Body of pancreas (tissue), 4 donors: ENCODE measurements around the gene MSTN. TPM values are rescaled to one million over a fixed set of nuclear protein-coding genes. Genes with fewer than 3 reads are reported as not detected.

Experiments
- ATAC-seq: fragments of 150-250 bp; one replicate; pipeline ENCODE4 v1.9.1; 2016
- DNase-seq, 4 donors: peaks; one replicate each; pipeline ENCODE4 v3.0.0-alpha.2; 2019
- H3K27ac ChIP-seq, 4 donors: fragments of 200-600 bp; sonication (generic); 1 replicate in 3 of 4; 2 replicates in 1 of 4; pipeline versions ENCODE4 v1.5.1 to v1.6.1; 2016 to 2019; ENCODE audit warnings: mild to moderate bottlenecking in 1 of 4, mixed read lengths in 1 of 4, moderate library complexity in 1 of 4
- H3K27me3 ChIP-seq, 2 donors: fragments of 200-600 bp; sonication (generic); one replicate each; pipeline ENCODE4 v1.6.0; 2016; ENCODE audit warnings: mild to moderate bottlenecking in 1 of 2
- H3K36me3 ChIP-seq, 2 donors: fragments of 200-600 bp; sonication (generic); replicated peaks in 1 of 2; 2 replicates each; pipeline ENCODE4 v1.5.1; 2016; ENCODE audit warnings: low read depth in 2 of 2; ENCODE audit not compliant: insufficient read depth in 1 of 2
- H3K4me1 ChIP-seq: fragments of 200-600 bp; sonication (generic); one replicate; pipeline ENCODE4 v1.6.0; 2016
- H3K4me3 ChIP-seq, 2 donors: fragments of 200-600 bp; sonication (generic); 1 replicate in 1 of 2; 2 replicates in 1 of 2; pipeline ENCODE4 v1.5.1; 2016 to 2019
- H3K9me3 ChIP-seq, 3 donors: fragments of 200-600 bp; sonication (generic); 1 replicate in 2 of 3; 2 replicates in 1 of 3; pipeline ENCODE4 v1.5.1; 2016
- POLR2A ChIP-seq, 3 donors: fragments of 450-650 bp; IDR thresholded peaks; one replicate each; pipeline ENCODE4 v1.6.1; 2016; ENCODE audit warnings: antibody characterized with exemption in 3 of 3, mild to moderate bottlenecking in 2 of 3
- WGBS, 2 donors: methylation state at CpG; one replicate each; pipeline ENCODE4 v1.1.5; 2017; 5-methylcytosine and 5-hydroxymethylcytosine counted together
- intact Hi-C: fragments of 100-400 bp; cut with DNase I; formaldehyde crosslinking; loops from one replicate; pipeline ENCODE4 v1.15.1; 2023
- total RNA-seq, 2 donors: library from RNA; depleted of rRNA; stranded (reverse); fragments of >200 nt; gene quantifications; one replicate each; pipeline ENCODE4 v1.1.0, GENCODE V29; 2016
- TF ChIP-seq, protein P1 (sequence below), 7 experiments: fragments of 450-650 bp in 4 of 7; fragments of 200-600 bp in 3 of 7; sonication (generic) in 3 of 7; IDR thresholded peaks; one replicate each; pipeline ENCODE4 v1.5.1; 2016 to 2019; ENCODE audit warnings: antibody characterized with exemption in 7 of 7

MSTN gene
- total RNA-seq, result not detected

DNA sequence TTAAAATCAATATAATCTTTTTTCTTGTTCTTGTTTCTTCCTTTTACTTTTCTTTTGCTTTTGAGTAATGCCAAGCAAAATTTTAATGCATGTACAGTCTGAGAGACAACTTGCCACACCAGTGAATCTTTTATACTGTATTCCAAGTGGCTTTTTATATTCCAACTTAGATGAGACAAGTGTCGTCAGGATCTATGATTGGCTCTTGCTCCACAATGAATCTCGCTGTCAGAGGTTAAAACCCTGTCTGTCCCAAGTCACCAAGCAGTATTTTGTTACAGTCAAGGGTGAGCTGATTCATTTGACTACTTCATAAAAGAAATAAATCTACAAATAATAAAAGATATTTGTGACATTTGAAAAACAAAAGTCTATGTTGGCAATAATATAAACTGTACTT lies at the start of gene MSTN:
Gene MSTN, minus strand, starts transcription at position 129 of the 400 bp plus-strand sequence. CDS start 133 bp downstream, outside the sequence.
- no peaks in the 10 kb centered on the region for H3K9me3 ChIP-seq
- no peaks in the 10 kb centered on the region for H3K27me3 ChIP-seq
- no peaks in the 10 kb centered on the region for H3K36me3 ChIP-seq
- no peak for ATAC-seq
- no peak for TF ChIP-seq POLR2A (IDR thresholded peaks at IDR 0.05)
- TF ChIP-seq, protein P1, sequence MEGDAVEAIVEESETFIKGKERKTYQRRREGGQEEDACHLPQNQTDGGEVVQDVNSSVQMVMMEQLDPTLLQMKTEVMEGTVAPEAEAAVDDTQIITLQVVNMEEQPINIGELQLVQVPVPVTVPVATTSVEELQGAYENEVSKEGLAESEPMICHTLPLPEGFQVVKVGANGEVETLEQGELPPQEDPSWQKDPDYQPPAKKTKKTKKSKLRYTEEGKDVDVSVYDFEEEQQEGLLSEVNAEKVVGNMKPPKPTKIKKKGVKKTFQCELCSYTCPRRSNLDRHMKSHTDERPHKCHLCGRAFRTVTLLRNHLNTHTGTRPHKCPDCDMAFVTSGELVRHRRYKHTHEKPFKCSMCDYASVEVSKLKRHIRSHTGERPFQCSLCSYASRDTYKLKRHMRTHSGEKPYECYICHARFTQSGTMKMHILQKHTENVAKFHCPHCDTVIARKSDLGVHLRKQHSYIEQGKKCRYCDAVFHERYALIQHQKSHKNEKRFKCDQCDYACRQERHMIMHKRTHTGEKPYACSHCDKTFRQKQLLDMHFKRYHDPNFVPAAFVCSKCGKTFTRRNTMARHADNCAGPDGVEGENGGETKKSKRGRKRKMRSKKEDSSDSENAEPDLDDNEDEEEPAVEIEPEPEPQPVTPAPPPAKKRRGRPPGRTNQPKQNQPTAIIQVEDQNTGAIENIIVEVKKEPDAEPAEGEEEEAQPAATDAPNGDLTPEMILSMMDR (IDR thresholded peaks at IDR 0.05), result no peak
- no peaks in the 10 kb centered on the region for H3K4me1 ChIP-seq
- 82 to 84% methylated on average over 2 of the region's 2 CpGs for WGBS, 2 donors
- intact Hi-C loops, result no loop called here
- DNase-seq, result no peak
- H3K27ac ChIP-seq, result no peak within 1 kb of the TSS
- no peak within 1 kb of the TSS for H3K4me3 ChIP-seq

DNA sequence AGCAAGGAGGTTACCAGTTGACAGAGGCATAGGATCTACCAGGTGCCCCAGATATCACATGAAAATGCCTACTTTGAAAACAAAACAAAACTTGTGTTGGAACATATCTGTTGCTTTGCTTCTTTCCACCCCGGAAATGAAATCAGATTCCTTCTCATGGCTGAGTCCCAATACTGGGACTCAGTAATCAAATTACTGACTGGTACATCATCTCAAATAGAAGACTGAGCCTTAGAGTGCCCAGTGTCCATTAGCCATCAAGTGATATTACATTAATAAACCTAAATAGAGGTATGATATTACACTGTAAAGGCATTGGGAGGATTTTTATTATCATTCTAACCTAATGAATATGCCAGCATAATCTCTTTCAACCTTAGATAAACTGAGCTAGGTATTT lies 48.6 kb upstream of the MSTN start:
- H3K9me3 ChIP-seq, result no peaks in the 10 kb centered on the region
- ATAC-seq (no peak), DNase-seq (no peak)
- H3K27me3 ChIP-seq, result no peaks in the 10 kb centered on the region
- no peaks in the 10 kb centered on the region for H3K36me3 ChIP-seq
- H3K27ac ChIP-seq, result no peak overlapping the region
- intact Hi-C loops, result no loop called here
- H3K4me1 ChIP-seq, result no peaks in the 10 kb centered on the region
- TF ChIP-seq, protein P1 (IDR thresholded peaks at IDR 0.05), result no peak
- no peak for TF ChIP-seq POLR2A (IDR thresholded peaks at IDR 0.05)
- H3K4me3 ChIP-seq, result no peak overlapping the region
- WGBS, 2 donors, result 58 to 77% methylated on average over 1 of the region's 1 CpG

DNA sequence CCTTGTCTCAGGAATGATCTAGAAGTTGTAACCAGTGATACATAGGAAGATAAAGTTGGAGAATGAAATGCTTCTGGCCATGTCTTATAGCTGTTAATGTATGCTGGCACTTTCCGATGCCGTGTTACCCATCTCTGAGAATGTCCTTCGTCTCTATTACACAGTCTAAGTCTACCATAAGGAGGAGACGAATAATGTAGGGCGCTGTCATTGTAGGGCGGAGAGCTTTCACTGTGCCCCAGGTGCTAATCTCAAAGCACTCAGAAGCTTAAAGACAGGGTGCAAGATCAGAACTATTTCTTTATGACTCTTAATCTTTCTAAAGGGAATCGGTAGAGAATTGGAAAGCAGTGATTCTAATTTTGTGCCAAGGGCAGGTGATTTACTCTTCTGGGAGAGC lies 48.2 kb upstream of the MSTN start:
- no peak for ATAC-seq
- Histone ChIP-seq H3K27me3 (no peaks in the 10 kb centered on the region), H3K4me1 (no peaks in the 10 kb centered on the region), H3K9me3 (no peaks in the 10 kb centered on the region), H3K4me3 (no peak overlapping the region), H3K27ac (no peak overlapping the region), H3K36me3 (no peaks in the 10 kb centered on the region)
- 89% methylated on average over 7 of the region's 7 CpGs for WGBS, 2 donors
- intact Hi-C loops, result no loop called here
- TF ChIP-seq POLR2A (IDR thresholded peaks at IDR 0.05), result no peak
- TF ChIP-seq, protein P1 (IDR thresholded peaks at IDR 0.05), result no peak
- DNase-seq, result no peak

DNA sequence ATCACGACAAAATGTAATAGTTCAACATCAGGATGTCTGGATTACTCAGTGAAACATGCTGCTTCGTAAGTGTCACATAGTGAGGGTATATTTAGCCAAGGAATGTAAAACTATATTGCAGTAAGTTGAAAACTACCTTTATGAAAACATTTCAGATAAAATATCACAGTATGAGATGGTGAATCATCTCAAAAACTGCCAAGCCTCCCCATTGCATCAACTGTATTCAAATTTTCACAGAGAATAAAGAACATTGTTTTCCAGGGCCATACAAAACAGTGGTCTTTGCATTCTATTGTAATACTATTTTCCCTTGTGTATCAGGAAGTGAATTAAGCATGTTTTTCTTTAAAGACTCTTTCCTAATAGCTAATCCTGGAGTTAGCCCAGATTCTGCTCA lies 47.6 kb upstream of the MSTN start:
- no peak for DNase-seq
- Histone ChIP-seq H3K36me3 (no peaks in the 10 kb centered on the region), H3K27me3 (no peaks in the 10 kb centered on the region), H3K4me3 (no peak overlapping the region), H3K9me3 (no peaks in the 10 kb centered on the region), H3K4me1 (no peaks in the 10 kb centered on the region), H3K27ac (no peak overlapping the region)
- 73 to 81% methylated on average over 2 of the region's 2 CpGs for WGBS, 2 donors
- no peak for TF ChIP-seq POLR2A (IDR thresholded peaks at IDR 0.05)
- TF ChIP-seq, protein P1 (IDR thresholded peaks at IDR 0.05), result no peak
- intact Hi-C loops, result no loop called here
- ATAC-seq, result no peak

DNA sequence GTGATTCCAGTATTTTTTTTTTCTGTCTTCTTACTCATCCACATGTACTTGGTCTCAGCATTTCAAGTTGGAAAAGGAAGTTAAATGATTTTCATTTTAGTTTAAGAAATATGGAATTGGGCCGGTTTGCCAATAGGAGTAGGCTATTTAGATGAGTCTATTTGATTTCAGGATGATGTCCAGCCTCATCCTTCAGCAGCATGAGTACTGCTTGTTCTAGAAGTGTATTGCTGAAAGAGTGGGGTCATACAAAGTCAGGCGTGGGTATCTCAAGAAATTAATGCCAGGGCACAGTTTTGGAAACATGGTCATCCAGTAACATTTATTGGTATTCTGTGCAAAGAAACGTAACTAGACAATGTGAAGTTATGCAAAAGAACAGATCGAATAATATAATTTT lies 44.9 kb upstream of the MSTN start:
- Histone ChIP-seq H3K27ac (no peak overlapping the region), H3K4me1 (no peaks in the 10 kb centered on the region), H3K4me3 (no peak overlapping the region), H3K36me3 (no peaks in the 10 kb centered on the region), H3K9me3 (no peaks in the 10 kb centered on the region), H3K27me3 (no peaks in the 10 kb centered on the region)
- TF ChIP-seq, protein P1 (IDR thresholded peaks at IDR 0.05), result no peak
- no peak for TF ChIP-seq POLR2A (IDR thresholded peaks at IDR 0.05)
- ATAC-seq (no peak), DNase-seq (no peak)
- intact Hi-C loops, result no loop called here
- 64% methylated on average over 4 of the region's 4 CpGs for WGBS, 2 donors
